ENCODE measurements around the gene THBD.

DNA sequence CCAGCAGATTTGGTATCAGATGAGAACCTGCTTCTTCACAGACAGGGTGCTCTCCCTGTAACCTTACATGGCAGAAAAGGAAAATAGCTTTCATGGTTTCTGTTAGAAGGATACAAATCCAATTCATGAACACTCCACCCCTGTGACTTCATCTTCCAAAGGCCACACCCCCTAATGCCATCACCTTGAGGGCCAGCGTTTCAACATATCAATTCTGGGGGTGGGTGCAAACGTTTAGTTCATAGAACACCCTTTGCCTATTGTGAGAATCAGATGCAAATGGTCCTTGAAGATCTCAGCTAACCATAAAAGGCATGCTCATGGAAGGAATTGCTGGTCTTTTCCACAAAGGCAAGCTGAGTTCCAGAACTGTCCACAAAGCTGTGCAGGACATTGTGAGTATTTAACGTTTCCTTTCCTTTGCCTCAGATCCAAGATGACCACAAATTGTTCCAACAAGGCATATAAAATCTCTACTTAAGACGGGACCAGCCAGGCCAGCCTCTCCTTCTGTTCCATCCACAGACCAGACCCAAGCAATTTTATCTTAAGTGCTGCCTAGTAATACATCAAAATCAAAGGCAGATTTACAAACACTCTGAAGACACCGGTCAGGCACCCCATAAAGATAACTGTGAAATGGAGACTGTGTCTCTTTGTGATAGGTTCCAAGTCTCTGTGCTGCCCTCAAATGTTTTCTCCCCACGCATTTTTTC lies 49.1 kb downstream of the THBD start:
- TF ChIP-seq, protein P1, sequence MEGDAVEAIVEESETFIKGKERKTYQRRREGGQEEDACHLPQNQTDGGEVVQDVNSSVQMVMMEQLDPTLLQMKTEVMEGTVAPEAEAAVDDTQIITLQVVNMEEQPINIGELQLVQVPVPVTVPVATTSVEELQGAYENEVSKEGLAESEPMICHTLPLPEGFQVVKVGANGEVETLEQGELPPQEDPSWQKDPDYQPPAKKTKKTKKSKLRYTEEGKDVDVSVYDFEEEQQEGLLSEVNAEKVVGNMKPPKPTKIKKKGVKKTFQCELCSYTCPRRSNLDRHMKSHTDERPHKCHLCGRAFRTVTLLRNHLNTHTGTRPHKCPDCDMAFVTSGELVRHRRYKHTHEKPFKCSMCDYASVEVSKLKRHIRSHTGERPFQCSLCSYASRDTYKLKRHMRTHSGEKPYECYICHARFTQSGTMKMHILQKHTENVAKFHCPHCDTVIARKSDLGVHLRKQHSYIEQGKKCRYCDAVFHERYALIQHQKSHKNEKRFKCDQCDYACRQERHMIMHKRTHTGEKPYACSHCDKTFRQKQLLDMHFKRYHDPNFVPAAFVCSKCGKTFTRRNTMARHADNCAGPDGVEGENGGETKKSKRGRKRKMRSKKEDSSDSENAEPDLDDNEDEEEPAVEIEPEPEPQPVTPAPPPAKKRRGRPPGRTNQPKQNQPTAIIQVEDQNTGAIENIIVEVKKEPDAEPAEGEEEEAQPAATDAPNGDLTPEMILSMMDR (IDR thresholded peaks at IDR 0.05; ENCODE audit: insufficient read depth, low read length) = no peak
- TF ChIP-seq REST (IDR thresholded peaks at IDR 0.05; ENCODE audit: insufficient replicate concordance, low read depth) = no peak

All from HL-60 (cell line).